Right renal cortex interstitium (tissue), 3 donors: ENCODE results near the gene PTRH1. TPM values are rescaled to one million over a fixed set of nuclear protein-coding genes. Genes with fewer than 3 reads are reported as not detected.
"Not testable (repeated sequence)": the region's sequence is repeated elsewhere in the genome, so short reads cannot be mapped to it uniquely, and the experiment has no call there.

ENCODE experiments used
- DNase-seq, 3 donors: peaks; one replicate each; pipeline ENCODE4 v3.0.0-alpha.2; 2013; ENCODE audit warnings: low read depth in 3 of 3, low spot score in 2 of 3
- polyA plus RNA-seq, 3 donors: library from polyadenylated mRNA; unstranded; fragments of 120-200 nt; gene quantifications; one replicate each; pipeline ENCODE4 v1.2.1, GENCODE V29; 2013; ENCODE audit not compliant: insufficient read length in 3 of 3

PTRH1 gene
- polyA plus RNA-seq: 1 to 10 TPM; 6.6 to 9.6 (median 7.5) TPM

- DNase-seq: peak; percentile 87 to 93 (median 88)
Observed at GRCh38 chr9:127715470-127716337, at the start of gene PTRH1, which contains the start of gene TTC16. PTRH1 (minus strand) TSS chr9:127715663; CDS start chr9:127715639, 24 bp downstream. TTC16 (plus strand) TSS chr9:127716079; CDS start chr9:127716146, 67 bp downstream.

GRCh38 chr9:127763918-127764384 is 48.5 kb upstream of the PTRH1 start:
- DNase-seq: no peak

GRCh38 chr9:127762111-127762676 is 46.7 kb upstream of the PTRH1 start:
- DNase-seq: no peak

- DNase-seq: no peak
Observed at GRCh38 chr9:127761491-127761956, 46.1 kb upstream of the PTRH1 start.

GRCh38 chr9:127761061-127761460 is 45.6 kb upstream of the PTRH1 start:
- DNase-seq: no peak

GRCh38 chr9:127758843-127759242 is 43.4 kb upstream of the PTRH1 start:
- DNase-seq: no peak

- DNase-seq: not testable (repeated sequence)
Observed at GRCh38 chr9:127756776-127757175, 41.3 kb upstream of the PTRH1 start.

- no peak for DNase-seq
Observed at GRCh38 chr9:127756233-127756632, 40.8 kb upstream of the PTRH1 start.

- no peak for DNase-seq
Observed at GRCh38 chr9:127755061-127756060, 39.9 kb upstream of the PTRH1 start.

GRCh38 chr9:127754099-127755060 is 38.9 kb upstream of the PTRH1 start:
- DNase-seq: no peak

GRCh38 chr9:127753622-127754021 is 38.2 kb upstream of the PTRH1 start:
- no peak for DNase-seq

- DNase-seq: no peak
Observed at GRCh38 chr9:127753148-127753547, 37.7 kb upstream of the PTRH1 start.

GRCh38 chr9:127751269-127752054 is 36.0 kb upstream of the PTRH1 start:
- no peak for DNase-seq

- no peak for DNase-seq
Observed at GRCh38 chr9:127749090-127749787, 33.8 kb upstream of the PTRH1 start.

- no peak for DNase-seq
Observed at GRCh38 chr9:127746959-127747569, 31.6 kb upstream of the PTRH1 start.

GRCh38 chr9:127744398-127745110 is 29.1 kb upstream of the PTRH1 start:
- no peak for DNase-seq
